RKO (cell line): ENCODE data around the gene MIDN.

ENCODE experiments used
- DNase-seq: peaks from one replicate; pipeline ENCODE4 v3.0.0-alpha.2; 2016; ENCODE audit warnings: low spot score

MIDN gene

GRCh38 chr19:1282588-1283206 is 34.3 kb downstream of the MIDN start:
- no peak for DNase-seq

DNA sequence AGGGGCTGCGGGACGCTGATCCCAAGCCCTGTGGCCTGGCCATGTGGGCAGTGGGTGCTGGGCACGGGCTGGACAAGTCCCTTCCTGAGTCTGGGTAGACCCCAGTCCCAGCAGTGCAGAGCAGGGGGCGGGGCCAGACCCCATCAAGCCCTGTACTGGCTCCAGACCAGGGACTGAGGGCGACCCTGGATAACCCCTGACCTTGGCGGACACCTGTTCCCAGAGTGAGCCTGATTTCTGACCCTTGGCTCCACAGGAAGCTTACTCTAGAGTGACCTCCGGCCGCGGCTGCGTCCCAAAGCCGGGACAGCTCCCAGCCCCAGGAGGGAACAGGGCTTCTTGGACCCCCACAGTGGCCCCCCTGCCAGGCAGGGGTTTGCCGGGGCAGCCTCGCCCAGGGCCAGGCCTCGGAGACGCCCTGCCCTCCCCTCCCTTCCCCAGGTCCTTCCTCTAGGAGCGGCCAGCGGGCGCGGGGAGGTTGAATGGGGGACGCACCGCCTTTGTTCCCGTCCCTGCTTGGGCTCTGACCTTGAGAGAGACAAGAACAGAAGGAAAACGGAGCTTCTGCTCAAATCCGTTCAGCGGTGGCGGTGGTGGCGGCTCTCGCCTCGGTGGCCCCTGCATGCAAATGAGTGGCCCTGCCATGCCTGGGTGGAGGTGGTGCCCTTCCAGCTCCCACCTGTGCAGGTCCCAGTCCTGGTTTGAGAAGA is 35.0 kb downstream of the MIDN start:
- DNase-seq = no peak

GRCh38 chr19:1283917-1284292 is 35.5 kb downstream of the MIDN start:
- DNase-seq = no peak

DNA sequence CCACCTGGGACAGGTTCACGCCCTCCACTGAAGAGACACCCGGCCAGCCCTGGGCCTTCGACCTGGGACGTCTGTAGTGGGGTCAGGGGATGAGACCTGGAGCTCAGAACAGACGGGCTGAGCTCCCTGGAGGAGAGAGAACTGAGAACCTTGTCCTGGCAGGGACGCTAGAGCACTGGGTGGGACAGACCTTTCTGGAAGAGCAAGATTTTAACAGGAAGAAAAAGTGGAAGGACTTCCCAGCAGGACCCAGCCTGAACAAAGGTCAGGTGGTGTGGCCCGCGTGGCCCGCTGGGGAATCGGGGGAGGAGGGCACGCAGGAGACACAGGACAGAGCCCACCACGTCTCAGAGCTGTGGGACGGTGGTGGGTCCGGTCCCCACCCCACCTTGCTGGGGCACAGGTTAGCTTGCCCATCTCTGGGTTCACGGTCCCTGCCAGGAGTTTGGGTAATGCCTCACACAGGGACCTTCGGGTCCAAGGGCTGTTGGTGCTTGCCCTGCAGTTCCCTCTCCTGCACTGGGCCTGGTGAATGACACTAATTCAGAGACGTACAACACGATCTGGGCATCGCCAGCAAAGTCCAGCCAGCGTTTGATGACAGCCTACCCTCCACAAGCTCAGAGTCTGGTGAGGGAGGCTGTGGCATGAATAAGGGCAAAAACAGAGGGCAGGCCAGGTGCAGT is 36.1 kb downstream of the MIDN start:
- no peak for DNase-seq

DNA sequence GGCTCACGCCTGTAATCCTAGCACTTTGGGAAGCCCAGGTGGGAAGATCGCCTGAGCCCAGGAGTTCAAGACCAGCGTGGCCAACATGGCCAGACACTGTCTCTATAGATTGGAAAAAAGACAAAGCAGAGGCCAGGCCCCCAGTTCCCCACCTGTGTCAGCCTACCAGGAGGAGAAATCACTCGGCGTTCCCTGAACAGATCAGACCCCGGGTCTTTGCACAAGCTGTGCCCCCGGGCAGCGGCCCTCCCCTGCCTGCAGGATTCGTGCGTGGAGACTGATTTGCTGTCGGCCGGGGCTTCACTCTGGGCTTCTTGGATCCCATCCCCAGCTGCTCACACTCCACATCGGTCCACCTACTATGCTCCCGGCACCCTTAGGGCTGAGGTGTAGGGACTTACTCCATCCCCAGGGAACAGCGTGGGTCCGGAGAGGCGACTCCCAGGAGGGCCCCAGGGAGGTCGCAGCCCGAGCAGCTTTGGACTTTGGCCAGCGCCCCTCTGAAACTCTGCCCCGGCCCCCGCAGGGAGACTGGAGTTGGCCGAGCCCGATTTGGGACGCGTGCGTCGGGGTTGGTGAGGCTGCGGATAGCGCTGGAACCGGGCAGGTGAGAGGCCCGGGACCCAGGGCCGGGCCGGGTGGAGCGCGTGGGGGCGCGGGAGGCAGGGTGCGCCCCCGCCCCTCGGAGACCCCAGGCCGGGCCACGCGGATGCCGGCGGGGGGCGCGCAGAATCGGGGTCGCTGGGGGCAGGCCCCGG is 36.8 kb downstream of the MIDN start:
- no peak for DNase-seq

GRCh38 chr19:1285737-1286360 is 37.5 kb downstream of the MIDN start, which contains the start of gene EFNA2:
Gene EFNA2 (plus strand): TSS chr19:1285873. CDS start chr19:1286169, 296 bp downstream.
- DNase-seq = no peak

DNA sequence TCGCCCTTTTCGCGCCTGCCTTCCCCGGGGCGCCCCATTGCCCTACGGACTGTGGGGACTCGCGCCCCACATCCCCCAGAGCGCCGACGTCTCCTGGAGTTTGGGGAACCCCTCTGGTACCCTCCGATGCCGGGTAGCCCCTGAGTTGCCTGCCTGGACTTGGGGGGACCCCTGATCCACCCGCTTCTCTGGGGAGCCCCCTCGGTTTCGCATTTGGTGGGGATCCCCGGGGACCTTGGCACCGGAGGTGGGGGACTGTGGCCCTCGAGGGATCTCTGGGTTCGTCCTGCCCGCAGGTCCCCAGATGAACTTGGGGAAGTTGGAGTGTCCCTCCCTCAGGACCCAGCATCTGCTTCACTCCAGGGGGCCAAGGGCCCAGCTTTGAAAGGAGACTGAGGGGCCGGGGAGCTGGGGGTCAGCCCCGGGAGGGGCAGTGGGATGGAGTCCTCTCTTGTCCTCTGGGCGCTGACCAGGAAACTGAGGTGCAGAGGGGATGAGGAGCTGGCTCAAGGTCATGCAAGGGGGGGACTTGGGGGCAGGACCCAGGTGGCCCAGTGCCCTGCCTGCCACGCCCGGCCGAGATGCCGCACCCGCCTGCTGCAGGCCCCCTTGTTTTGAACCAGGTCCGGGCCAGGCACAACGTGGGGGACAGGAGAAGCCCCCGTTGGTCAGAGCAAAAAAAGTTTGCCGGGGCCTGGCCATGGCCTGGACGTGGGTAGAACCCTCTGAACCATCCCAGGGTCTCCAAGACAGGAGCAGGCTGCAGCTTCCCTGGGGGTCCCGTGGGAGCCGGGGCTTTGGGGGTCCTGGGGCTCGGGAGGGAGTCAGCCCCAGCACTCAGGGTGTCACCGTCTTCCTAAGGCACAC is 38.3 kb downstream of the MIDN start:
- no peak for DNase-seq

- DNase-seq = no peak
Measured at GRCh38 chr19:1287354-1288225, 39.2 kb downstream of the MIDN start.

GRCh38 chr19:1288226-1288612 is 39.8 kb downstream of the MIDN start:
- DNase-seq = no peak

DNA sequence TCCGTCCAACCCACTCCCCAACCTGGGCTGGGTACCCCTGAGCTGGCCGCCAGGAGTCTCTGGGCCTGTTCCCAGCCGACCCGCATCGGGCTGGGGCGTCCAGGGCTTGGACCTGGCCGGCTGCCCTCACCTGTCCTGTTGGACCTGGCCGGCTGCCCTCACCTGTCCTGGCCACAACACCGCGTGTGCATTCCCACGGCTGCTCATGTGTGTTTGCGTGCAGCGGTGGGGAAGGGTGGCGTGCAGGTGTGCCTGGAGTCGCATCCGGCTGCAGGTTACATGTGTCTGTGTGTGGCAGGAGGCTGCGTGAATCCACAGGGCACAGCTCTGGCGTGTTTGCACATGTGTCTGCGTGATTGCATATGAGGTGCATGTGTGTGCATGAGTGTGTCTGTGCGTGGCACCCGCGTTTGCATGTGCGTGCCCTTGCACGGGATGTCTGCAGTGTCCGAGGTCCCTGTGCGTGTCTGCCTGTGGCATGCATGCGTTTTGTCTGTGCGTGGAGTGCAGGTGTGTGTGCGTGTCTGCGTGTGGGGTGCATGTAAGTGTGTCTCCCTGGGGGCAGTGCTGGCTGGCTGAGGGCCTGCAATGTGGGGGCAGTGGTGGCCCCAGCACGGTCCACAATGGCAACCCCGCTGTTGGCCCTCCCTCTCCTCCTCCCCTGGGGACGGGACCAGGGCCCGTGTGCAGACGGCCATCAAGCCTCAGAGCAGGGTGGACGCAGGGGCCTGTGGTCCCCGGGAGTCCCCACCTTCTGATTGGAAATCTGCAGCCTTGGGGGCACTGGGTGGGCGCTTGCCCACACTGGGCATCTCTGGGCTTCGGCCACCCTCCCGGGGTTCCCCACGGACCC is 40.7 kb downstream of the MIDN start:
- DNase-seq = no peak

DNA sequence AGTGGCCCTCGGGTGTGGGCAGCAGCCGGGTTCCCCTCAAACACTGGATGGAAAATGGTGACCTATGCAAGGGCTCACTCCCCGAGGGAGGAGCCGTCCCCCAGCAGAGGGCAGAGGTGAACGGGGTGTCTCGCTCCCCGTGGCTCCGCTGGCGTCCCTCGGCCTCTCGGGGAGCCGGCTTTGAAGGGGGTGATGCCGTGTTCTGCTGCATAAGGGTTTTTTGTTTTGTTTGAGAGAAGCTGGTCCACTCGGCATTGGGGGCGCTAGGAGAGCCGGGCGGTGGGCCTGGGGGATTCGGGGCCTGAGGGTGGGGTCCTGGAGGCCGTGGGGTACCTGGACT is 41.3 kb downstream of the MIDN start:
- no peak for DNase-seq

- DNase-seq = no peak
Measured at GRCh38 chr19:1290196-1290702, 41.9 kb downstream of the MIDN start.

DNA sequence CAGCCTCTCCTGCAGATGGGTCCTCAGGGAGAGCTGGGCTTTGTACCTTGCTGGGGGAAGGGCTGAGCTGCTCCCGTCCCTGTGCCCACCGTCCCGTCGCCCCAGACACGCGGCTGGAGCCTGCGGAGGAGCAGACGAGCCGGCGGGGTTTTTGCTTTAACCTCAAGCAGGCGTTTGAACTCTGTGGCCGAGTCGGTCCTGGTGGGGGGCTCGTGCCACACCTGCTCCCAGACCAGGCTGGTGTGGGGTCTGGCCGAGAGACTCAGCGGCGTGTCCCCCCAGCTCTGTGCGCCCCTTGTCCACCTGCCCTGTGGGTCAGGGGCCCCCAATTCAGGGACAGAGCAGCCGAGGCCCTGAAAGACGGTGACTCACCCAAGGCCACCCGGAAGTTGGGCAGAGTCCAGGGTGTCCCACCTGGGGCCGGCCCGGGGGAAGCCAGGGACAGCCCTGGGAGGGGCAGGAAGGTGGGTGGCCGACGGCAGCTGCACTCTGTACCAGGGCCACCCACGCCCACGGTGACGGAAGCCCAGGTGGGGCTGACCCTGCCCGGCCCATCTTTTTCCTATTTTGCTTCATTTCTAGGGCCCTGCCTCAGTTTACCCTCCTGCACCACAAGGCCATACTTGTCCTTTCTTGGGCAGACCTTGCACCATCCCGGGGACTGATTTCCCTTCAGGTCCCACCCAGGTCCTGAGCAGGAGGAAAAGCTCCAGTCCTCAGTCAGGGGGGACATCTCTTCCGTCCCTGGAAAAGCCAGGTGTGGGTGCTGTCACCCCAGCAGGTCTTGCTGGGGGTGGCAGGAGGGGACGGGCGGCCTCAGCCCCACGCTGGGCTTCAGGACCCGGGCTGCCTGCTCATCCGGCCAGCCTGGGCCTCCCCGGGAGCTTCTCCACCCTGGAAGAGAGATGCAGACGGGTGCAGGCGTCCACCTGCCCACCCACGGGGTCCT is 42.6 kb downstream of the MIDN start:
- DNase-seq = no peak

GRCh38 chr19:1291761-1292418 is 43.5 kb downstream of the MIDN start:
- no peak for DNase-seq

DNA sequence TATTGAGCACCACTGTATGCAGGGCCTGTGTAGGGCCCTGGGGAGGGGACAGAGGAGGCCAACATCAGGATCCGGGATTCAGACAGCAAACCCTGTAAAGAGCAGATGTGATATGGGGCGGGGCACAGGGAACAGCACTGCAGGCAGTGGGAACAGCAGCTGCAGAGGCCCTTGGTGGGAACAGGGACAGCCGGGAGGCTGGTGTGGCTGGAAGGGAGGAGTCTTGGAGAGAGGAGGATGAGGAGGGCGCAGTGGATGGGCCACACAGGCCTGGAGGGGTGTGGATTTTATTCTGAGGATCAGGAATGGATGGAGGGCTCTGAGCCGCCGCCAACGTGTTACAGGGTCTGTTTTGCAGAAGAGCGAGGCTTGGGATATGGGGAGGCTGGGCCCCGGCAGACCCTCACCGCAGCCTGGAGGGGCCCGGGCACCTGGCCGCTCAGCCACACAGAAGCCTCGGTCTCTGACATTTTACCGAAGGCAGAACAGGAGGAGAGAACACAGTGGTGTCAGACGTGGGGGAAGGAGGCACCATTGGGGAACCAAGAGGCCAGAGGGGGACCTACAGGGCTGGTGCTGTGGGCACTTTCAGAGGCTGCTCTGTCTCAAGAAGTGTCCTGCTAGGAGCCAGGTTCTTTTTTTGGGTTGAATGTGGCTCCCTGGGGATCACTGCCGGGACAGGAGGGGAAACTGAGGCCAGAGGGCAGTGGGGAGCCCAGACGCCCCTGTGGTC is 44.2 kb downstream of the MIDN start:
- DNase-seq = no peak

- DNase-seq = no peak
Measured at GRCh38 chr19:1293782-1294604, 45.6 kb downstream of the MIDN start.
